Activated CD4-positive, alpha-beta T cell treated with anti-CD3 and anti-CD28 coated beads, Interleukin-2, amount 50 U/mL, for 24 hours (primary cell): ENCODE measurements around the gene ZNF283.
"Not testable (repeated sequence)": the region's sequence is repeated elsewhere in the genome, so short reads cannot be mapped to it uniquely, and the experiment has no call there.

ENCODE experiments used
- DNase-seq, 2 donors: peaks; one replicate each; pipeline ENCODE4 v3.0.0-alpha.2; 2020; ENCODE audit warnings: low read depth in 1 of 2, low spot score in 1 of 2

The ZNF283 gene

GRCh38 chr19:43799502-43800142, 27.5 kb upstream of the ZNF283 start:
- DNase-seq: no peak

- no peak for DNase-seq
Observed at GRCh38 chr19:43802216-43802951, 24.7 kb upstream of the ZNF283 start, which contains the start of gene LYPD5. Gene LYPD5 (minus strand): TSS chr19:43802447. CDS start chr19:43802380, 67 bp downstream.

GRCh38 chr19:43804432-43804831, 22.7 kb upstream of the ZNF283 start:
- no peak for DNase-seq

- not testable (repeated sequence) for DNase-seq
Observed at GRCh38 chr19:43806401-43806800, 20.7 kb upstream of the ZNF283 start.

GRCh38 chr19:43806848-43807247, 20.3 kb upstream of the ZNF283 start:
- DNase-seq: no peak

- no peak for DNase-seq
Observed at GRCh38 chr19:43807651-43808050, 19.5 kb upstream of the ZNF283 start.

GRCh38 chr19:43809762-43810696, 17.1 kb upstream of the ZNF283 start:
- DNase-seq: no peak

GRCh38 chr19:43811837-43812236, 15.3 kb upstream of the ZNF283 start:
- DNase-seq: no peak

GRCh38 chr19:43812259-43812658, 14.9 kb upstream of the ZNF283 start:
- no peak for DNase-seq

- no peak for DNase-seq
Observed at GRCh38 chr19:43812688-43813087, 14.4 kb upstream of the ZNF283 start.

- DNase-seq: no peak
Observed at GRCh38 chr19:43814663-43815352, 12.3 kb upstream of the ZNF283 start.

GRCh38 chr19:43817454-43817853, 9.7 kb upstream of the ZNF283 start:
- not testable (repeated sequence) for DNase-seq

- no peak for DNase-seq
Observed at GRCh38 chr19:43818500-43818899, 8.6 kb upstream of the ZNF283 start.

- peak in 1 of 2 donors; percentile 29 for DNase-seq
Observed at GRCh38 chr19:43820098-43820883, 6.8 kb upstream of the ZNF283 start.

GRCh38 chr19:43820884-43821215, 6.3 kb upstream of the ZNF283 start:
- no peak for DNase-seq

- DNase-seq: not testable (repeated sequence)
Observed at GRCh38 chr19:43823856-43824255, 3.3 kb upstream of the ZNF283 start.

- DNase-seq: not testable (repeated sequence)
Observed at GRCh38 chr19:43824572-43824971, 2.5 kb upstream of the ZNF283 start.

GRCh38 chr19:43839139-43839538, 12.0 kb downstream of the ZNF283 start:
- no peak for DNase-seq

- DNase-seq: no peak
Observed at GRCh38 chr19:43842007-43842406, 14.9 kb downstream of the ZNF283 start.

GRCh38 chr19:43847246-43847645, 20.1 kb downstream of the ZNF283 start:
- no peak for DNase-seq
